GM12874 (cell line): ENCODE results near the gene XYLT1.

Experiments used
- CTCF ChIP-seq: IDR thresholded peaks from 2 replicates; pipeline ENCODE4 v1.5.1; 2011; ENCODE audit warnings: low read depth, mild to moderate bottlenecking, control low read depth, low read length, moderate library complexity; ENCODE audit not compliant: insufficient read depth

The XYLT1 gene

DNA sequence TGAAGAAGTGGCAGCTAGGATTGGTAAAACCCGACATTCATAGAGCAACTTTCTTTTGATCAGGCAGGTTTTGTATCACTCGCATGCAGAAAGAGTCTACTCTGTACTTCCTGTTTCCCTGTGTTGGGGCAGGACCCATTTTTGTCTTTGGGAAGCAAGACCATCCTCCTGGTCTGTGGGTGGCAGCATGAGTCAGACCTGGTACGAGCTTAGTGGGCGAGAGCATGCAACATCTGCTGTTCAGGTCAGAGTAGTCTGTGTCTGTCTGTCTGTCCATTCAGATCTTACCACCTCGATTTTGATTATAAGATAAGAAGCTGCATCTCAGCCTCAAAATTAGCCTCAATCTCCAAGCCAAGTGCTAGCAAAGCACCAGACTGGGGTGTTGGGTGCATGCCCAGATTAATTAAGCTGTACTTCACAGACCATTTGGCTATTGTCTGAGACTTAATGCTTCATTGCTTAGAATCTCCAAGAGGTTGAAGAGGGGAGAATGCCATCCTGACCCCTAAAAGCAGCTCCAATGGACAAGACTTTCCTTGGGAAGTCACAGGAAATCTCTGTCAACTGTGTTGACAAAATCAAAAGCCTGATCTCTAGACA is 110.9 kb downstream of the XYLT1 start:
- no peak for TF ChIP-seq CTCF

DNA sequence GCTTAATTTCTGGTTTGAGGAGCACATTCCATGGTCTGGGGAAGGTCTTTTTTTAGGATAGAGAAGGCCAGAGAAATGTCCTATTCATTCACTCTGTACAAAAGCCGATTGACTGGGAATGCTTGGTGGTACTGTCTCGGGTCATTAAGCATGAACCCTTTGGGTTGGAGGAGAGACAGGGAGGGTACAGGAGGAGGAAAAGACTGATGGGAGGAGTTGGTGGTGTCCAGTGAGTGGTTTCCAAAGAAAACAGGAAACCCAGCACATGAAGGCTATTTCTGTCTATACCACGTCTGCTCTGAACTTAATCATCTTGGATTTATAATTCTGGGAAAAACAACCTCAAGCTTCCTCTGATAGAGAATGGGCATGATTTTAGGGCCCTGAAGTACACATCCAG is 111.9 kb downstream of the XYLT1 start:
- TF ChIP-seq CTCF = no peak

GRCh38 chr16:17358355-17358754 is 112.4 kb downstream of the XYLT1 start:
- TF ChIP-seq CTCF = no peak

DNA sequence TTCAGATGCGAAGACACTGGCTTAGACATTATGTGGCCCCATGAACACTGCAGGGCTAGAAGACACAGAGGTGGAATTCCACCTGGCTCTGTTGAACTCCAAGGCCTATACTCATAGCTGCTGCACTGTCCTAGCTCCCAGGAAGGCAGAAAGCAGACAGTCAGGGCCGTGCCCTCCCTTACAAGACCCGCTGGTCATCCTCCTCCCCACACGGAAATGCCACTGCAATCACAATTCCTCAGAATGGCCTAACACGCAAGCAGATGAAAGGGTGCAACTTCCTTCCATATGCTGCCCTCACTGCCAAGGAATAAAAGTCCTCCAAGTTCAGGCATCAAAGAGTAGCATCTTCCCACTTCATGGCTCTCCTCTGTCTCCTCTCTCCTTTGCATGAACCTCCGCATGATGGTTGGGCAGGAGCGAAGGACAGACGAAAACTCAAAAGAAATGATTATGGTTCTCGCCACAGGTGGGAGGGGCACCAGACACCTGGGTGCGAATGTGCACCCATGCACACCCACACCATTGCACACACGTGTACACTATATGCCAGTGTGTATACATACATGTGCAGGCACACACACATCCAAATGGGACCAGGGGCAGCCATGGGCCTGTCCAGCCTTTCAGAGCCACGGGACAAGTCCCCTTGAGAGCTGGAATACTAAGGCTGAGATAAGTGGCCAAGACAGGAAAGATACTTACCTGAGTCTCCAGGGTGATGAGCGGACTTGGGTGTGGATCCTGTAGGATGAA is 113.3 kb downstream of the XYLT1 start:
- no peak for TF ChIP-seq CTCF

DNA sequence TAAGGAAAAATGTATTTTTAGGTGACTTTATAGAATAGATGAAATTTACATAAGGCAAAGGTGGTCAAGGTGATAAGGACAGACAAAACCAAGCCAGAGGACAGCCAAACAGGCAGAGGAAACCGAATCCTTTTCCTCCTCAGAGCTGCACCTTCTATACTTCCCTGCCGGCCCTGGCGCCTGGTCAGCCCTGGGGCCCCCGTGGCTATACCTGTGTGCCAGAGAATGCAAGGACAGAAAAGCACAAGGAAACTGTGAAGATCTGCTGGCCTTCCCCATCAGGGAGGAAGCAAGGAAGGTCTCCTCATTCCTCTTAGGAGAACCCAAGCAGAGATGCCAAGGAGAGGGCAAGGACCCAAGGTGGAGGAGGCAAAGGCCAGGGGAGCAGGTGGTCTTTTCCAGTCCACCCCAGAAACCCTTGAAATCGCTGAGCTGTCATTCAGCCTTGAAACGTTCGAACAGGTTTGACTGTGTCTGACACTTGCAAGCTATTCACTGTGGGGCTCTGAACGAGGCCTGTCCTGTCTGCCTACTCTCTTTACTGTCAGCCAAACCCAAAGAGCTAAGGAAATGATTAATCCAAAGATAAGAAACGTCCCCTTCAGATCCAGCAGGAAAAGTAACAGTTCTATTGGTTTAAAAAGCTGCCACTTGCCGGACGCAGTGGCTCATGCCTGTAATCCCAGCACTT is 114.4 kb downstream of the XYLT1 start:
- TF ChIP-seq CTCF = no peak

- no peak for TF ChIP-seq CTCF
Observed at GRCh38 chr16:17354685-17355084, 116.1 kb downstream of the XYLT1 start.

DNA sequence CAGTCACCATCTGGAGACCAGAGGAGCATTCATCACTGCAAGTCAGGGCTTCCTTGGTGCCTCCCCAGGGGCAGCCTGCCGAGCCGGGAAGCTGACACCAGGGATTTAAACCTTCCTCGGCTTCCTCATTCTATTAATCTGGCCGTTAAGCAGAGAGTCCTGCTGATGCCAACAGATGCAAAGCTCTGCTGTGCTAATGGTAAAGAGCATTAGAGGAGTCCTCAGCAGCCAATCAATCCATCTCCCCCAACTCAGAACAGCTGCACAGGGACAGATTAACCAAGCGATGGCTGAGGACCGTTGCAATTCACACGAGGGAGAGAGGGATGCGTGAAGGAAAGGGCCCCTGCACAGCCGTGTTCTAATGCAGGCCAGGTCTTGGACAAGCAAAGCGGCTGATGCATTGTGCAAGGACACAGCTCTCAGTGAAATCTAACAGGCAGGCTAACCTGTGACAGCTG is 116.6 kb downstream of the XYLT1 start:
- TF ChIP-seq CTCF = no peak
